Karpas-422 (cell line): Measurements from ENCODE around the gene ACTR10. TPM values are rescaled to one million over a fixed set of nuclear protein-coding genes. Genes with fewer than 3 reads are reported as not detected.

Experiments
- DNase-seq: peaks from one replicate; pipeline ENCODE4 v3.0.0-alpha.2; 2015
- H2AFZ ChIP-seq: fragments of 200-600 bp; sonication (generic); 2 replicates; pipeline ENCODE4 v1.6.1; 2014; ENCODE audit warnings: antibody characterized with exemption, low read length, mixed read lengths
- H3K27ac ChIP-seq: fragments of 200-600 bp; sonication (generic); 2 replicates; pipeline ENCODE4 v1.5.1; 2014; ENCODE audit warnings: mild to moderate bottlenecking, low read length, moderate library complexity
- H3K27me3 ChIP-seq: fragments of 200-600 bp; sonication (generic); 2 replicates; pipeline ENCODE4 v1.6.1; 2014; ENCODE audit warnings: low read length, mixed read lengths
- H3K36me3 ChIP-seq: fragments of 200-600 bp; sonication (generic); 2 replicates; pipeline ENCODE4 v1.6.1; 2014; ENCODE audit warnings: low read length, mixed read lengths; ENCODE audit not compliant: insufficient read depth
- H3K4me1 ChIP-seq: fragments of 200-600 bp; sonication (generic); 2 replicates; pipeline ENCODE4 v1.6.1; 2014; ENCODE audit warnings: mild to moderate bottlenecking, low read length, mixed read lengths
- H3K4me2 ChIP-seq: fragments of 200-600 bp; sonication (generic); 2 replicates; pipeline ENCODE4 v1.6.1; 2014; ENCODE audit warnings: low read length, low read depth, mild to moderate bottlenecking; ENCODE audit not compliant: poor library complexity, severe bottlenecking
- H3K4me3 ChIP-seq: fragments of 200-600 bp; sonication (generic); 2 replicates; pipeline ENCODE4 v1.5.1; 2014; ENCODE audit warnings: mild to moderate bottlenecking, antibody characterized with exemption, low read length, mixed read lengths
- H3K79me2 ChIP-seq: fragments of 200-600 bp; sonication (generic); 2 replicates; pipeline ENCODE4 v1.6.1; 2014; ENCODE audit warnings: mild to moderate bottlenecking, low read length, mixed read lengths
- H3K9ac ChIP-seq: fragments of 200-600 bp; sonication (generic); 2 replicates; pipeline ENCODE4 v1.6.0; 2014; ENCODE audit warnings: low read length
- H3K9me2 ChIP-seq: fragments of 200-600 bp; sonication (generic), shearing (Covaris generic); replicated peaks from 2 replicates; pipeline ENCODE4 v1.6.0; 2014; ENCODE audit warnings: mild to moderate bottlenecking, low read length, moderate library complexity; ENCODE audit not compliant: insufficient read depth
- H3K9me3 ChIP-seq: fragments of 300-700, 200-600 bp; sonication (generic); 2 replicates; pipeline ENCODE4 v1.6.1; 2014; ENCODE audit warnings: low read length, mixed read lengths
- H4K20me1 ChIP-seq: fragments of 200-600 bp; sonication (generic); 2 replicates; pipeline ENCODE4 v1.6.1; 2014; ENCODE audit warnings: mild to moderate bottlenecking, antibody characterized with exemption, low read length, low read depth; ENCODE audit not compliant: insufficient read depth
- total RNA-seq: library from RNA; depleted of rRNA; stranded (reverse); fragments of >200 nt; shearing (Covaris generic); gene quantifications from 2 replicates; pipeline ENCODE4 v1.2.3, GENCODE V29; 2014; ENCODE audit warnings: low replicate concordance

The ACTR10 gene
- total RNA-seq, 1 experiment from 2014 or later: 153 TPM

- Histone ChIP-seq H3K4me2 (no peak overlapping the region), H3K27me3 (no peaks in the 10 kb centered on the region), H3K9ac (no peak overlapping the region), H3K9me2 (no peaks in the 10 kb centered on the region), H4K20me1 (no peaks in the 10 kb centered on the region), H3K79me2 (no peaks in the 10 kb centered on the region), H3K36me3 (no peaks in the 10 kb centered on the region), H3K9me3 (no peaks in the 10 kb centered on the region), H3K27ac (no peak overlapping the region), H3K4me3 (no peak overlapping the region), H3K4me1 (peaks cover 7% of the 10 kb centered on the region), H2AFZ (no peak overlapping the region)
- DNase-seq: no peak
These were observed 32.1 kb upstream of the ACTR10 start for GRCh38 chr14:58167891-58168290.

- no peaks in the 10 kb centered on the region for H3K36me3 ChIP-seq
- no peak overlapping the region for H3K4me3 ChIP-seq
- no peaks in the 10 kb centered on the region for H4K20me1 ChIP-seq
- peak overlapping the region; percentile 16 for H3K4me2 ChIP-seq
- H3K27me3 ChIP-seq: no peaks in the 10 kb centered on the region
- H3K9me2 ChIP-seq: no peaks in the 10 kb centered on the region
- peak; percentile 90 for DNase-seq
- no peaks in the 10 kb centered on the region for H3K79me2 ChIP-seq
- H3K9me3 ChIP-seq: no peaks in the 10 kb centered on the region
- no peak overlapping the region for H3K27ac ChIP-seq
- 0 out of 2 replicates have a peak overlapping the region, but pooled peaks have one; percentile 17 for H2AFZ ChIP-seq
- peaks cover 7% of the 10 kb centered on the region for H3K4me1 ChIP-seq
- H3K9ac ChIP-seq: no peak overlapping the region
These were observed 28.9 kb upstream of the ACTR10 start for GRCh38 chr14:58171090-58171489.

- no peaks in the 10 kb centered on the region for H3K4me1 ChIP-seq
- no peak for DNase-seq
- H3K27ac ChIP-seq: no peak overlapping the region
- no peaks in the 10 kb centered on the region for H4K20me1 ChIP-seq
- no peaks in the 10 kb centered on the region for H3K9me2 ChIP-seq
- H3K27me3 ChIP-seq: no peaks in the 10 kb centered on the region
- H3K4me2 ChIP-seq: no peak overlapping the region
- H3K36me3 ChIP-seq: no peaks in the 10 kb centered on the region
- no peak overlapping the region for H3K9ac ChIP-seq
- H3K4me3 ChIP-seq: no peak overlapping the region
- H3K9me3 ChIP-seq: no peaks in the 10 kb centered on the region
- H2AFZ ChIP-seq: no peak overlapping the region
- no peaks in the 10 kb centered on the region for H3K79me2 ChIP-seq
These were observed 22.8 kb upstream of the ACTR10 start for GRCh38 chr14:58177125-58177524.

- H3K4me1 ChIP-seq: no peaks in the 10 kb centered on the region
- H3K27ac ChIP-seq: no peak overlapping the region
- H2AFZ ChIP-seq: no peak overlapping the region
- no peaks in the 10 kb centered on the region for H3K36me3 ChIP-seq
- no peaks in the 10 kb centered on the region for H3K9me2 ChIP-seq
- H3K4me3 ChIP-seq: no peak overlapping the region
- no peaks in the 10 kb centered on the region for H3K79me2 ChIP-seq
- H3K9me3 ChIP-seq: no peaks in the 10 kb centered on the region
- no peak overlapping the region for H3K4me2 ChIP-seq
- DNase-seq: no peak
- no peaks in the 10 kb centered on the region for H3K27me3 ChIP-seq
- no peak overlapping the region for H3K9ac ChIP-seq
- H4K20me1 ChIP-seq: no peaks in the 10 kb centered on the region
These were observed 10.8 kb upstream of the ACTR10 start for GRCh38 chr14:58189176-58189575.

- H3K4me1 ChIP-seq: no peaks in the 10 kb centered on the region
- no peaks in the 10 kb centered on the region for H3K79me2 ChIP-seq
- no peak overlapping the region for H3K4me3 ChIP-seq
- peaks cover 3% of the 10 kb centered on the region; the same call in 1 of the 2 replicates for H3K27me3 ChIP-seq
- no peaks in the 10 kb centered on the region for H4K20me1 ChIP-seq
- H3K9ac ChIP-seq: no peak overlapping the region
- H3K27ac ChIP-seq: no peak overlapping the region
- H2AFZ ChIP-seq: peak overlapping the region; percentile 1; the same call in 1 of the 2 replicates
- no peaks in the 10 kb centered on the region for H3K9me2 ChIP-seq
- no peak overlapping the region for H3K4me2 ChIP-seq
- no peaks in the 10 kb centered on the region for H3K36me3 ChIP-seq
- no peak for DNase-seq
- H3K9me3 ChIP-seq: no peaks in the 10 kb centered on the region
These were observed 8.0 kb upstream of the ACTR10 start for GRCh38 chr14:58191763-58192601.

DNA sequence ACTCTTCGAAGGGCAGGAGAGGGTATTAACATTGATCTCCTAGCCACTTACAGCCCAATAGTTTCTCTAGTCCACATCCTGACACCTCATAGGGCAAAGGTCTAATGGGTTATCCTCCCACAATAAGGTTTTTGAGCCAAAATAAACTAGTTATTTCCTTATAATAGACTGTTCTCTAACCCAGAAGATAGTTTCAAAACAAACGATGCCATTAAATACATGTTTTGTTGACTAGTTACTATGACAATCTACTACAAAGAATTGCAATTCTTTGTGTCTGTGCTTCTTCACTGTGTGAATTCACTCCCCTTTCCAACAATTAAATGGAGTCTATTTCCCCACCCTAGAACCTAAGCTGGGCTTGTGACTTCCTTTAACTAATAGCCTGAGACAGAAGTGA is 6.4 kb upstream of the ACTR10 start:
- Histone ChIP-seq H2AFZ (no peak overlapping the region), H3K4me1 (peaks cover 4% of the 10 kb centered on the region), H3K9ac (no peak overlapping the region), H3K27ac (no peak overlapping the region), H3K4me3 (no peak overlapping the region), H4K20me1 (no peaks in the 10 kb centered on the region), H3K27me3 (peaks cover 3% of the 10 kb centered on the region; the same call in 1 of the 2 replicates), H3K36me3 (no peaks in the 10 kb centered on the region), H3K79me2 (no peaks in the 10 kb centered on the region), H3K4me2 (no peak overlapping the region), H3K9me2 (no peaks in the 10 kb centered on the region), H3K9me3 (no peaks in the 10 kb centered on the region)
- DNase-seq: no peak

GRCh38 chr14:58196198-58196597 is 3.8 kb upstream of the ACTR10 start:
- H3K36me3 ChIP-seq: no peaks in the 10 kb centered on the region
- no peak for DNase-seq
- no peaks in the 10 kb centered on the region for H3K9me2 ChIP-seq
- H3K27me3 ChIP-seq: peaks cover 3% of the 10 kb centered on the region; the same call in 1 of the 2 replicates
- 0 out of 2 replicates have a peak, but pooled peaks cover 3% of the 10 kb centered on the region for H4K20me1 ChIP-seq
- peaks cover 14% of the 10 kb centered on the region for H3K4me1 ChIP-seq
- H2AFZ ChIP-seq: no peak overlapping the region
- peaks cover 11% of the 10 kb centered on the region for H3K79me2 ChIP-seq
- no peak overlapping the region for H3K9ac ChIP-seq
- H3K4me3 ChIP-seq: no peak overlapping the region
- no peaks in the 10 kb centered on the region for H3K9me3 ChIP-seq
- no peak overlapping the region for H3K4me2 ChIP-seq
- H3K27ac ChIP-seq: no peak overlapping the region

DNA sequence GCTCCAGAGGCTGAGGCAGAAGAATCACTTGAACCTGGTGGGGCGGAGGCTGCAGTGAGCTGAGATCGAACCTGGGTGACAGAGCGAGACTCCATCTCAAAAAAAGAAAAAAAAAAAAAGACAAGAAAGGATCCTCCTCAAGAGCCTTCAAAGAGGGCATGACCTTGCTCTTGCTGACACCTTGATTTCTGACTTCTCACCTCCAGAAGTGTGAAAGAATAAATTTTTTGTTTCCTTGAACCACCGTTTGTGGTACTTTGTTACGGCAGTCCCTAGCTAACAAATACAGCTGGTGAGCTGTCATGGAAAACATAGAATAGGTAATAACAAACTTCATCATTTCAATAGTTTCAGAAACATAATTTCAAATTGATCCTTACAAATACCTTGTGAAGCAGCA is 1.9 kb upstream of the ACTR10 start:
- Histone ChIP-seq H2AFZ (0 out of 2 replicates have a peak overlapping the region, but pooled peaks have one; percentile 5), H3K27me3 (peaks cover 3% of the 10 kb centered on the region; the same call in 1 of the 2 replicates), H3K9me2 (no peaks in the 10 kb centered on the region), H3K9me3 (no peaks in the 10 kb centered on the region), H3K9ac (no peak overlapping the region), H3K4me2 (peak overlapping the region; percentile 97), H3K79me2 (peaks cover 30% of the 10 kb centered on the region), H3K27ac (no peak overlapping the region), H3K36me3 (peaks cover 4% of the 10 kb centered on the region; the same call in 1 of the 2 replicates), H4K20me1 (0 out of 2 replicates have a peak, but pooled peaks cover 3% of the 10 kb centered on the region), H3K4me3 (no peak overlapping the region), H3K4me1 (peaks cover 24% of the 10 kb centered on the region)
- DNase-seq: no peak
